Heart right ventricle (tissue), 16 donors: ENCODE measurements around the gene PRKCE. TPM values are rescaled to one million over a fixed set of nuclear protein-coding genes. Genes with fewer than 3 reads are reported as not detected.

Source experiments
- ATAC-seq, 8 donors: fragments of 200-7000 bp; cut with Tn5 transposase; one replicate each; pipeline ENCODE4 v1.9.1; 2020; ENCODE audit warnings: mild to moderate bottlenecking in 8 of 8, moderate library complexity in 8 of 8, moderate number of reproducible peaks in 1 of 8
- DNase-seq, 2 donors: peaks; one replicate each; pipeline ENCODE4 v3.0.0-alpha.2; 2020
- H3K27ac ChIP-seq, 10 donors: fragments of 200-600 bp; sonication (generic) in 2 of 10; one replicate each; pipeline versions ENCODE4 v1.5.0 to v1.8.0; 2020 to 2022; ENCODE audit warnings: mild to moderate bottlenecking in 3 of 10
- H3K27me3 ChIP-seq, 7 donors: fragments of 200-600 bp; one replicate each; pipeline ENCODE4 v1.8.0; 2021 to 2022; ENCODE audit warnings: mild to moderate bottlenecking in 2 of 7
- H3K36me3 ChIP-seq, 9 donors: fragments of 200-600 bp; sonication (generic) in 1 of 9; one replicate each; pipeline versions ENCODE4 v1.5.0 to v1.8.0; 2020 to 2022; ENCODE audit warnings: mild to moderate bottlenecking in 2 of 9
- H3K4me1 ChIP-seq, 9 donors: fragments of 200-600 bp; sonication (generic) in 1 of 9; one replicate each; pipeline versions ENCODE4 v1.5.0 to v1.8.0; 2020 to 2022; ENCODE audit warnings: mild to moderate bottlenecking in 4 of 9
- H3K4me3 ChIP-seq, 10 donors: fragments of 200-600 bp; sonication (generic) in 2 of 10; one replicate each; pipeline versions ENCODE4 v1.5.0 to v1.8.0; 2020 to 2022; ENCODE audit warnings: mild to moderate bottlenecking in 7 of 10, moderate library complexity in 2 of 10
- H3K9me3 ChIP-seq, 11 donors: fragments of 200-600 bp in 10 of 11; sonication (generic) in 2 of 11; one replicate each; pipeline versions ENCODE4 v1.5.0 to v1.8.0; 2013 to 2022; ENCODE audit warnings: mild to moderate bottlenecking in 2 of 11, control low read depth in 1 of 11, moderate library complexity in 1 of 11
- WGBS, 2 donors: extraction: QIAGEN DNeasy Blood & Tissue Kit; methylation state at CpG; one replicate each; pipeline ENCODE4 v1.1.7; 2013; ENCODE audit warnings: inconsistent platforms in 1 of 2; 5-methylcytosine and 5-hydroxymethylcytosine counted together
- intact Hi-C, 10 donors: fragments of 100-400 bp; cut with DNase I; formaldehyde crosslinking; loops; one replicate each; pipeline versions ENCODE4 v1.11.1 to v1.14.2; 2022
- polyA plus RNA-seq, 2 donors: library from polyadenylated mRNA; stranded (reverse); fragments of 200-250 nt; gene quantifications; one replicate each; pipeline ENCODE4 v1.2.3, GENCODE V29; 2013
- total RNA-seq, 10 donors: library from RNA; stranded (reverse); fragmentation: NEBNext Ultra II Directional in 3 of 10; extraction: Animal tissue kit (Norgen Biotek cat#: 25700) in 3 of 10; gene quantifications; one replicate each; pipeline versions ENCODE4 v1.2.1 to v1.2.4, GENCODE V29; 2021 to 2023
- TF ChIP-seq, protein P1 (sequence below), 9 donors: fragments of 200-600 bp; sonication (generic) in 2 of 9; IDR thresholded peaks; one replicate each; pipeline versions ENCODE4 v1.5.0 to v1.8.0; 2021 to 2022; ENCODE audit warnings: antibody characterized with exemption in 9 of 9, mild to moderate bottlenecking in 5 of 9, moderate library complexity in 1 of 9
- donor health status: Arrhythmogenic right ventricular cardiomyopathy.
- donor health status: ischemic (EF 13 %, LVEDD 7.1; RV severe dilation, severe dysfunction).
- donor health status: healthy with polysubstance abuse.
- donor health status: DM: no; HTN: yes; CAD: no.
- donor health status: DM: no; HTN: no; CAD: no.
- donor health status: ischemic (EF 25% LVEDD 6.9; RV normal size, moderate dysfunction).
- donor health status: ischemic (EF 25% LVEDD 5.7; RV mildly dilated, moderate dysfunction).
- donor health status: healthy.
- donor health status: DM: yes; HTN: yes; CAD: no.
- donor health status: Ischemic cardiomyopathy.
- donor health status: ischemic (EF 35%, LVEDD 5.7; RV mildly dilated, moderate dysfunction).
- donor health status: nonischemic (EF 11% LVEDD 7.7; RV severe dilation, severe dysfunction).
- donor health status: DM: yes; HTN: yes; CAD: no.
- donor health status: PGD.
- donor health status: ischemic (EF 29% LVEDD 5.4; RV normal size, mild dysfunction).
- donor health status: nonischemic (EF 23%, LVEDD 6.1; RV moderate dilation, normal function).

The PRKCE gene
- total and polyA plus RNA-seq, 12 donors, result 3.7 to 22.7 (median 16.7) TPM

DNA sequence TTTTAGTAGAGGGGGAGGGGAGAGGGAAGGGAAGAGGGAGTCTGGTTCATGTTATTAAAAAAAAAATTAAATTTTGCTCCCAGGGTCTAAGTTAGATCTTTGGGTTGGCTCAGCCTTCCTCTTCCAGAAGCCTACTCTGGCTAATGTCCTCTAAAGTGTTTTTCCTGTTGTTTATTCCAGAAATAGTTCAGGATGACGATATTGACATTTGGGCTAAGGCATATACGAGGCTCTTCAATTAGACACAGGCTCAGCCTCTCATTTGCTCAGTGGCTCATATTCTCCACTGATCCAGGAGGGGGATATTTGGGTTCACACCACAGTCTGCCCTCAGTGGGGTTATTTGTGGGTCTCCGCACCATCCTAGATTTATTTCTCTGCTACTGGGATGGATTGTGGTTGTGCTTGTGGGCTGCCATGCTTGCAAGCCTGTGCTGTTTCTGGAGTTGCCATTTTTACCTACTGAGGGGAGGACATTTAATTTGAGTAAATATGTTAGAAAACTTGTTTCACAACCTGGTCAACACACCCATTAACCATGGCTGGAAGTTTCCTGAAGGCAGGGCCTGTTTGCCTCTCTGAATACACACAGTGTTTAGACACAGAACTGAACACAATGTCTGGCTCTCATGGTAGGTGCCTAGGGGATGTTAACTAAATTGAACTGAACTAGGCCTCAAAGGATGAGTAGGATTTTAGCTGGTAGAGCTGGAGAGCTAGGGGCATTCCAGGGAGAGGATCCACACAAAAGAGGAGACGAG lies 388.2 kb downstream of the PRKCE start:
- no peaks in the 10 kb centered on the region for H3K9me3 ChIP-seq
- no peak for DNase-seq
- peak in 7 of 8 donors; percentile 16 to 66 (median 46) for ATAC-seq
- TF ChIP-seq, protein P1, sequence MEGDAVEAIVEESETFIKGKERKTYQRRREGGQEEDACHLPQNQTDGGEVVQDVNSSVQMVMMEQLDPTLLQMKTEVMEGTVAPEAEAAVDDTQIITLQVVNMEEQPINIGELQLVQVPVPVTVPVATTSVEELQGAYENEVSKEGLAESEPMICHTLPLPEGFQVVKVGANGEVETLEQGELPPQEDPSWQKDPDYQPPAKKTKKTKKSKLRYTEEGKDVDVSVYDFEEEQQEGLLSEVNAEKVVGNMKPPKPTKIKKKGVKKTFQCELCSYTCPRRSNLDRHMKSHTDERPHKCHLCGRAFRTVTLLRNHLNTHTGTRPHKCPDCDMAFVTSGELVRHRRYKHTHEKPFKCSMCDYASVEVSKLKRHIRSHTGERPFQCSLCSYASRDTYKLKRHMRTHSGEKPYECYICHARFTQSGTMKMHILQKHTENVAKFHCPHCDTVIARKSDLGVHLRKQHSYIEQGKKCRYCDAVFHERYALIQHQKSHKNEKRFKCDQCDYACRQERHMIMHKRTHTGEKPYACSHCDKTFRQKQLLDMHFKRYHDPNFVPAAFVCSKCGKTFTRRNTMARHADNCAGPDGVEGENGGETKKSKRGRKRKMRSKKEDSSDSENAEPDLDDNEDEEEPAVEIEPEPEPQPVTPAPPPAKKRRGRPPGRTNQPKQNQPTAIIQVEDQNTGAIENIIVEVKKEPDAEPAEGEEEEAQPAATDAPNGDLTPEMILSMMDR (IDR thresholded peaks at IDR 0.05), result no peak
- H3K27me3 ChIP-seq, result no peaks in the 10 kb centered on the region
- 73 to 75% methylated on average over 4 of the region's 4 CpGs for WGBS, 2 donors
- intact Hi-C loops, result no loop called here
- H3K27ac ChIP-seq, result peak overlapping the region in 8 of 10 donors; percentile 4 to 61 (median 41)
- H3K4me1 ChIP-seq, result peaks cover 0 to 45% (median 24%) of the 10 kb centered on the region in 9 donors
- no peaks in the 10 kb centered on the region for H3K36me3 ChIP-seq
- no peak overlapping the region for H3K4me3 ChIP-seq

DNA sequence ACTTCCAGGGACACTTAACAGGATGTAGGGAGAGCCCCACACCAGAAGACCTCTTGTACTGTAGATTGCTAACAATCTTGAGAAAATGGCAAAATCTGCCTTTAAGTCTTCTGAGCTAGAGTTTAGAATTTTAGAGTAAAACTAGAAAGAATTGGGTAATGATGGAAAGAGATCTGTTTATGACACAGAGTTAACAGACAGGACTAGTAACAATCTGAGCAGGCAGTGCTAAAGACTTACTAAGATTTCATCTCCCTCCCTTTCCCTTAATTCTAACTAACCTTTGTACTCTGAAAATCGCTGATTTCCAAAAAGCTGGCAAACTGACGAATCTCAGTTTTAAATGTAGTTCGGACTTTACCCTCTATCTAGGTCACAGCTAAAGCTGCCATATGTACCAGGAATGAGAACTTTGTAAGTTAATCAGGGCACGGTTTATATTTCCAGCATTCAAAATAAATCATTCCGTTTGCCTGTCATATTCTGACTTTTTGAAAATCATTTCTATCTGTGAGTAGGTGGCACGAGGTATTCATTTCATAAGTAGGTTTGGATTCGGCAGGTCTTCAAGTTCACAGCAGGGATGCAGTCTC lies 389.2 kb downstream of the PRKCE start:
- Histone ChIP-seq H3K9me3 (no peaks in the 10 kb centered on the region), H3K27me3 (no peaks in the 10 kb centered on the region), H3K36me3 (no peaks in the 10 kb centered on the region), H3K4me1 (peaks cover 0 to 43% (median 17%) of the 10 kb centered on the region in 9 donors), H3K27ac (peak overlapping the region in 1 of 10 donors; percentile 61), H3K4me3 (no peak overlapping the region)
- no peak for DNase-seq
- TF ChIP-seq, protein P1 (IDR thresholded peaks at IDR 0.05), result no peak
- intact Hi-C loops, result no loop called here
- 95 to 97% methylated on average over 7 of the region's 7 CpGs for whole genome bisulfite sequencing, 2 donors
- no peak for ATAC-seq

DNA sequence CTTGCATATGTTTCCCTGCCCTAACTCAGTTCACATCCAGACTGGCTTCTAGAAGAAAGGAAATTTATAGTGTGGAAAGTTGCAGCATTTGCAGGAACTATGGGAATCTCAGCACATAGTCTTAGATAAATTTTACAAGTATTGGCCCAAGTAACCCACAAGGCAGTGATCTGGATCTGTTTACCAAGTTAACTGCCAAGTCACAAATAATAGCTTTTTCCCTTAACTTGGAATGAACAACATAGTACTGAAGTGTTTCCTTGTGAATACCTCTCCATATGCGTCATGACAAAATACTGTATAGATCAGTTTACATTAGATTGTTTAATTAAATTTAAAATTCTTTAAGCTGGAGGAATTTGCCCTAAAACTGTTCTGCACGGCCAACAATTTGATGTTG lies 390.0 kb downstream of the PRKCE start:
- WGBS, 2 donors, result 86 to 87% methylated on average over 2 of the region's 2 CpGs
- H3K9me3 ChIP-seq, result no peaks in the 10 kb centered on the region
- H3K36me3 ChIP-seq, result no peaks in the 10 kb centered on the region
- intact Hi-C loops, result no loop called here
- ATAC-seq, result no peak
- no peak overlapping the region for H3K27ac ChIP-seq
- H3K4me1 ChIP-seq, result peaks cover 3 to 47% (median 17%) of the 10 kb centered on the region in 9 donors
- no peaks in the 10 kb centered on the region for H3K27me3 ChIP-seq
- H3K4me3 ChIP-seq, result no peak overlapping the region
- TF ChIP-seq, protein P1 (IDR thresholded peaks at IDR 0.05), result no peak
- DNase-seq, result no peak

DNA sequence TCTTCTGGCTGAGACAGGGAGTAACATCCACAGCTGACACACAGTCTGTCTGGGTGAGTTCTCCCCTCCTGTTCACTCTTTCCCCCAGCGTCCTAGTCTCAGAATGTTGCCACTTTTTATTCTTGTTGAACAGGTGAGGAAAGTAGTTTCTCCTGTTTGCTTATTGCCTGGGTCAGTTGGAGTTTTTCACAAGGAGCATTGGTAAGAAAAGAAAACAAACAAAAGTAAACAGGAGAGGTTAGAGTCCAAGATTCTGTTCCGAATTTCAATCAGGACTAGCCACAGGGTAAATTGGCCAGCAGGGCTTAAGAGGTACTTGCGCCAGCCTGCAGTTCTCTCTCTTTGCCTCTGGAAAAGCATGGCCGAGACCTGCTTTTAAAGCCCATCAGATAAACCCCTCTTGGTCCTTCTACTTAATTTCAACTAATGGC lies 390.7 kb downstream of the PRKCE start:
- H3K4me1 ChIP-seq, result peaks cover 3 to 52% (median 17%) of the 10 kb centered on the region in 9 donors
- intact Hi-C loops, result no loop called here
- WGBS, 2 donors, result 90 to 92% methylated on average over 4 of the region's 4 CpGs

More for the DNA sequence above, 390.7 kb downstream of the PRKCE start:
- TF ChIP-seq, protein P1 (IDR thresholded peaks at IDR 0.05), result no peak
- no peak for ATAC-seq
- no peak overlapping the region for H3K4me3 ChIP-seq
- H3K9me3 ChIP-seq, result no peaks in the 10 kb centered on the region
- no peaks in the 10 kb centered on the region for H3K36me3 ChIP-seq
- no peak overlapping the region for H3K27ac ChIP-seq
- DNase-seq, result no peak
- no peaks in the 10 kb centered on the region for H3K27me3 ChIP-seq
